Tibial nerve (tissue), 4 donors: ENCODE measurements around the gene NCOA1. TPM values are rescaled to one million over a fixed set of nuclear protein-coding genes. Genes with fewer than 3 reads are reported as not detected.
"Not testable (repeated sequence)": the region's sequence is repeated elsewhere in the genome, so short reads cannot be mapped to it uniquely, and the experiment has no call there.

ENCODE experiments used
- DNase-seq, 2 donors: peaks; one replicate each; pipeline ENCODE4 v3.0.0-alpha.2; 2019; ENCODE audit warnings: low spot score in 2 of 2
- H3K27ac ChIP-seq, 4 donors: fragments of 200-600 bp; sonication (generic) in 3 of 4; one replicate each; pipeline ENCODE4 v1.5.1; 2017 to 2019; ENCODE audit warnings: mild to moderate bottlenecking in 1 of 4
- H3K27me3 ChIP-seq, 2 donors: fragments of 200-600 bp; sonication (generic) in 1 of 2; one replicate each; pipeline versions ENCODE4 v1.5.1 to v1.6.0; 2017 to 2019
- H3K36me3 ChIP-seq, 3 donors: fragments of 200-600 bp; sonication (generic); one replicate each; pipeline ENCODE4 v1.5.1; 2018 to 2019
- H3K4me1 ChIP-seq, 4 donors: fragments of 200-600 bp; sonication (generic) in 3 of 4; one replicate each; pipeline ENCODE4 v1.5.1; 2017 to 2019
- H3K4me3 ChIP-seq, 4 donors: fragments of 200-600 bp; sonication (generic) in 3 of 4; one replicate each; pipeline ENCODE4 v1.5.1; 2017 to 2019; ENCODE audit warnings: mild to moderate bottlenecking in 1 of 4, moderate library complexity in 1 of 4
- H3K9me3 ChIP-seq, 4 donors: fragments of 200-600 bp; sonication (generic) in 3 of 4; one replicate each; pipeline ENCODE4 v1.5.1; 2017 to 2019
- CTCF ChIP-seq, 5 experiments: fragments of 200-600 bp in 3 of 5; fragments of 450-650 bp in 2 of 5; sonication (generic) in 3 of 5; IDR thresholded peaks; one replicate each; pipeline ENCODE4 v1.5.1; 2016 to 2019; ENCODE audit warnings: antibody characterized with exemption in 5 of 5, mild to moderate bottlenecking in 3 of 5, moderate library complexity in 2 of 5
- EP300 ChIP-seq, 2 donors: sonication (generic); formaldehyde crosslinking; IDR thresholded peaks; one replicate each; pipeline ENCODE4 v1.6.1; 2017; ENCODE audit warnings: antibody characterized with exemption in 2 of 2, mild to moderate bottlenecking in 1 of 2
- POLR2A ChIP-seq, 2 donors: fragments of 450-650 bp; IDR thresholded peaks; one replicate each; pipeline ENCODE4 v1.6.1; 2017; ENCODE audit warnings: antibody characterized with exemption in 2 of 2, mild to moderate bottlenecking in 2 of 2, moderate library complexity in 2 of 2
- WGBS, 2 donors: methylation state at CpG; one replicate each; pipeline ENCODE4 v1.1.5; 2018; 5-methylcytosine and 5-hydroxymethylcytosine counted together
- total RNA-seq, 4 donors: library from RNA; depleted of rRNA; stranded (reverse); fragments of >200 nt; gene quantifications; one replicate each; pipeline ENCODE4 v1.1.0, GENCODE V29; 2016

The NCOA1 gene
- total RNA-seq, 4 donors from 2014 or later, result 57.0 to 78.9 (median 59.3) TPM

GRCh38 chr2:24568551-24568950 is 77.5 kb downstream of the NCOA1 start:
- TF ChIP-seq POLR2A (IDR thresholded peaks at IDR 0.05) (no peak), EP300 (IDR thresholded peaks at IDR 0.05) (no peak)

DNA sequence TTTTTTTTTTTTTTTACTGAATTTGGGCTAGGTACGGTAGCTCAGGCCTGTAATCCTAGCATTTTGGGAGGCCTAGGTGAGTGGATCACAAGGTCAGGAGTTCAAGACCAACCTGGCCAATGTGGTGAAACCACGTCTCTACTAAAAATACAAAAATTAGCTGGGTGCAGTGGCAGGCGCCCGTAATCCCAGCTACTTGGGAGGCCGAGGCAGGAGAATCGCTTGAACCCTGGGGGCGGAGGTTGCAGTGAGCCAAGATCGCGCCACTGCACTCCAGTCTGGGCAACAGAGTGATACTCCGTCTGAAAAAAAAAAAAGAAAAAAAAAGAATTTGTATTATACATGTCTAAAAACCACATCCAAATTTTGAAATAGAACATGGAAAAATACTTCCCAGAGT is 78.5 kb downstream of the NCOA1 start:
- H3K4me1 ChIP-seq, result peaks cover 0 to 22% (median 0%) of the 10 kb centered on the region in 4 donors
- H3K27me3 ChIP-seq, DNase-seq, H3K9me3 ChIP-seq, H3K27ac ChIP-seq, H3K4me3 ChIP-seq: not testable (repeated sequence)
- 87 to 90% methylated on average over 10 of the region's 10 CpGs for WGBS, 2 donors
- peaks cover 0 to 21% (median 4%) of the 10 kb centered on the region in 3 donors for H3K36me3 ChIP-seq

More at GRCh38 chr2:24568551-24568950, 77.5 kb downstream of the NCOA1 start:
- H3K4me1 ChIP-seq, result peaks cover 0 to 24% (median 0%) of the 10 kb centered on the region in 4 donors
- H3K36me3 ChIP-seq, result peaks cover 0 to 21% (median 4%) of the 10 kb centered on the region in 3 donors
- H3K9me3 ChIP-seq, result no peaks in the 10 kb centered on the region
- H3K27ac ChIP-seq, result no peak overlapping the region
- H3K27me3 ChIP-seq, result no peaks in the 10 kb centered on the region
- no peak overlapping the region for H3K4me3 ChIP-seq
- DNase-seq, result no peak

DNA sequence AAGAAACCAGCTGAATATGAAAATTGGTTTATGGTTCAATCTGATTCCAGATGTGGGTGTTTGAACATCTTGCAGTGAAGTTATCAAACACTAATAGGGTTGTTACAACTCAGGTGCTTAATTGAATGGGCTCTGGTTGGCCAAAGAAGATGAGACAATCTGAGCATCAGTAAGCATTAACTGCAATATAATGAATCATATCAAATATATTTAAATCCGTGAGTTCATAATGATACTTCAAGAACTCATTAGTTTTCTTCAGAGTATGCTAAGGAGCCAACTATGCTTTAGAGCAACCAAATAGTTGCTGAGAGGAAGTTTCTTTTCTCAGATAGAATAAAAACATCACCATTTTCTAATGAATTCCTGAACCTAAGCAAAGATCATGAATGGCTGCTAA is 79.2 kb downstream of the NCOA1 start:
- Histone ChIP-seq H3K9me3 (no peaks in the 10 kb centered on the region), H3K27me3 (no peaks in the 10 kb centered on the region), H3K27ac (no peak overlapping the region), H3K36me3 (peaks cover 0 to 17% (median 4%) of the 10 kb centered on the region in 3 donors), H3K4me3 (no peak overlapping the region), H3K4me1 (peaks cover 0 to 22% (median 0%) of the 10 kb centered on the region in 4 donors)
- DNase-seq, result no peak
- TF ChIP-seq POLR2A (IDR thresholded peaks at IDR 0.05) (no peak), EP300 (IDR thresholded peaks at IDR 0.05) (no peak), CTCF (IDR thresholded peaks at IDR 0.05) (no peak)
- 84 to 94% methylated on average over 1 of the region's 1 CpG for WGBS, 2 donors

DNA sequence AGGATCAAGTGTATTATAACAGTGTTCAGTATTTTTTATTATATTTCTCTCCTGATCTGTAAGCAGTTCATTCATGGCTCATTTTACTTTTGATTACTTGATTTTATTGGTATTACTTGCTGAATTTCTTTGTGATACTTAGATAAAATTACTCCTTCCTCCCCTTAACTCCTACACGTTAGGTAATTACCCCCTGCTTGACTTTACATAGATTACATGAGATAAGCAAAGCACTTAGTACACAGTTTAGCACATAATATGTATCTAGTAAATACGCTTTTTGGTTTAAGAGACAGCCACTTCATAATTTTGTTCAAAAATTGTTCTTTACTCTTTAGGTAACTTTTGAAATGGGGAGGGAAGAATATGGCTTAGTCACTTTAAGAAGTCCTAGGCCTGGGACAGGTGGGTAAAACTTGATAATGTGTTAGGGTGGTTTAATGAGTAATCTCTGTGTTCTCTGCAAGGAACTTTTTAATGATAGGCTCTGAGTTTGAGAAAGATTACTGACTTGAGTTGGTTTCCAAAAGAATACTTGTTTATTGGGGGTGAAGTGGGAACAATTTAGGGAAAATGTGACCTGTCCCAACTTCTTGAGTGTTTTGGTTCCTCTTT is 80.9 kb downstream of the NCOA1 start:
- Histone ChIP-seq H3K27me3 (no peaks in the 10 kb centered on the region), H3K4me1 (peaks cover 0 to 25% (median 0%) of the 10 kb centered on the region in 4 donors), H3K4me3 (no peak overlapping the region), H3K27ac (no peak overlapping the region), H3K36me3 (peaks cover 0 to under 1% (median 0%) of the 10 kb centered on the region in 3 donors), H3K9me3 (no peaks in the 10 kb centered on the region)
- 86% methylated on average over 2 of the region's 2 CpGs for WGBS, 2 donors
- no peak for DNase-seq
- TF ChIP-seq POLR2A (IDR thresholded peaks at IDR 0.05), result no peak
- no peak for TF ChIP-seq EP300 (IDR thresholded peaks at IDR 0.05)
- no peak for TF ChIP-seq CTCF (IDR thresholded peaks at IDR 0.05)

DNA sequence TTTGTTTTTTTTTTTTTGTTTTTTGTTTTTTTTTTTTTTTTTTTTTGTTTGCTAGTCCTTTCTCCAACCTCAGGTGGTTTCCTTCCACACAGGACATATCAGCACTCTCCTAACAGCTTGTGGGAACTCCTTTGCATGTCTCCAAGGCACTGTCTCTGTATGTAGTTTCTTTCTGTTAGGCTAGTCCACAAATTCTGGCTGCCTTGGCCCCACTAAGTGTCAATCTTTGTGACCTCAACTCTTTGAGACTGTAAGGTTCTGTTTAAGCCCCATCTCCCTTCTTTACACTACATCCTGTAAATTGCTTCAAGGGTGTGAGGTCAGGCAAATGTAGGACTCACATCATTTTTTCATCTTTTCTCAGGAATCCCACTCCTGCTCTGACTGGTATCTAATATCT is 85.1 kb downstream of the NCOA1 start:
- no peaks in the 10 kb centered on the region for H3K36me3 ChIP-seq
- H3K9me3 ChIP-seq, result no peaks in the 10 kb centered on the region
- H3K4me3 ChIP-seq, result no peak overlapping the region
- peaks cover 0 to 31% (median 7%) of the 10 kb centered on the region in 4 donors for H3K4me1 ChIP-seq
- TF ChIP-seq CTCF (IDR thresholded peaks at IDR 0.05), result no peak
- TF ChIP-seq POLR2A (IDR thresholded peaks at IDR 0.05), result no peak
- no peak for TF ChIP-seq EP300 (IDR thresholded peaks at IDR 0.05)
- H3K27ac ChIP-seq, result no peak overlapping the region
- no peaks in the 10 kb centered on the region for H3K27me3 ChIP-seq
- DNase-seq, result no peak

DNA sequence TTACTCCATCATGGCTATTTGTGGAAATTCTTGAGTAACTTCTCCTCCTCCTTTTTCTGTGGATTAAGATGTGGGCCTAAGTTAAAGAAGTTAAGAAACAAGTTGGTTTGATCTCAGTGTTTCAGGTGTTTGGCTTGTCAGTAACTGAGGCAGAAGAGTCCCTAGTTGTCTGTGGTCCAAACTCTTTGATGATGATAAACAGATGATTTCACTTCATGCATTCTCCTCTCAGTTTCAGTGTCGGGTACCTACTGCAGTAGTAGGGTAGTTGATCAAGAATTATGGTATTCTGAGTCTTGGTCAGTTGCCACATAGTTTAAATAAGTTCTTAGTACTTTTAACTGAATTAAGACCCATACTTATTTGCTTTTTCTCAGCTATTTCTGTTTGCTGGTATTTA is 85.6 kb downstream of the NCOA1 start:
- Histone ChIP-seq H3K27ac (no peak overlapping the region), H3K27me3 (no peaks in the 10 kb centered on the region), H3K4me1 (peaks cover 0 to 31% (median 7%) of the 10 kb centered on the region in 4 donors), H3K4me3 (no peak overlapping the region), H3K9me3 (no peaks in the 10 kb centered on the region), H3K36me3 (no peaks in the 10 kb centered on the region)
- WGBS, 2 donors, result 74 to 86% methylated on average over 1 of the region's 1 CpG
- TF ChIP-seq EP300 (IDR thresholded peaks at IDR 0.05) (no peak), CTCF (IDR thresholded peaks at IDR 0.05) (no peak), POLR2A (IDR thresholded peaks at IDR 0.05) (no peak)
- no peak for DNase-seq
